HG02798 (cell line): ENCODE data around the gene SOX21.
"Not testable (repeated sequence)": the region's sequence is repeated elsewhere in the genome, so short reads cannot be mapped to it uniquely, and the experiment has no call there.

Source experiments
- ATAC-seq: cut with Tn5 transposase; IDR thresholded peaks from one replicate; pipeline ENCODE4 v1.9.1; 2021; ENCODE audit warnings: mild to moderate bottlenecking; ENCODE audit not compliant: unreplicated experiment, poor library complexity

SOX21 gene

DNA sequence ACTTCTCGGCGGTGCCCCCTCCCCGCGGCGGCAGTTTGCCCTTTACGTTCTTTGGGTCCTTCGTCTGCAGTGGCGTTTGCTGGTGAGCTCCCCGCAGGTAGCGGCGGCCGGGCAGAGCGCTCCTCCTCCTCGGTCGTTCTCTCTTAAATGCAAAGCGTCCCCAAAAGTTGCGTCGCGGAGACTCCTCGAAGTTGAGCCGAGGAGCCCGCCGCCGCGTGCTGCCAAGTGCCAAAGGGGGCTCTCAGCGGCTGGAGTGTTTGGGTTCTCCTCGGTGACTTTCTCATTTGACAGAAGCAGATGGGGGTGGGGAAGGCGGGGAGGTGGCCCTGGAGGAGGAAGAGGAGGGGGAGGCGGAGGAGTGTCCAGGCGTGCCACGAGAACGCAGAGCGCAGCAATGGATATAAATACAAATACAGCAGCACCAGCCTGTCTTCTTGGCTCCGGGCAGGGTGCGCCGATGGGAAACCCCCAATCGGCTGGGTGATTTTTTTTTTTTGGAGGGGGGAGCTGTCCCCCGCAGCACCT, at the start of gene SOX21:
Gene SOX21, minus strand, starts transcription at position 259 of the 525 bp plus-strand sequence. CDS start 496 bp downstream, outside the sequence.
- ATAC-seq = no peak

DNA sequence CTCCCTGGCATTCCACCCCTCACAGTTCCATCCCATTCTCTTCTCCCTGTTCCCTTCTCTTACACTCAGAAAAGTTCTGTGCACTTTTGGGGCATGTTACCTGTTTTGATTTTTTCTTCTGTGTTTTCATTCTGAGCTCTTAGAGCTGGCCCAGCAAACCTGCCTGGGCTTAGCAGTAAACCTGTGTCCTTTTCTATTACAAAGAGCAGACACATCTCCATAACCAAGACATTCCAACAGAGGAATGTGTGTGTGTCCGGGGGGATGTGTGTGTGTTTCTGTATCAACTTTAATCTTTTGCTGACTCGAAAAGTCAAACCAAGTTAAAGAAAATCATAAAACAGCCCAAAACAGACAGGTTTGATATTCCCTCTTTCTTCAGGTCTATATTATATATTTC, 49.1 kb upstream of the SOX21 start:
- ATAC-seq = no peak

DNA sequence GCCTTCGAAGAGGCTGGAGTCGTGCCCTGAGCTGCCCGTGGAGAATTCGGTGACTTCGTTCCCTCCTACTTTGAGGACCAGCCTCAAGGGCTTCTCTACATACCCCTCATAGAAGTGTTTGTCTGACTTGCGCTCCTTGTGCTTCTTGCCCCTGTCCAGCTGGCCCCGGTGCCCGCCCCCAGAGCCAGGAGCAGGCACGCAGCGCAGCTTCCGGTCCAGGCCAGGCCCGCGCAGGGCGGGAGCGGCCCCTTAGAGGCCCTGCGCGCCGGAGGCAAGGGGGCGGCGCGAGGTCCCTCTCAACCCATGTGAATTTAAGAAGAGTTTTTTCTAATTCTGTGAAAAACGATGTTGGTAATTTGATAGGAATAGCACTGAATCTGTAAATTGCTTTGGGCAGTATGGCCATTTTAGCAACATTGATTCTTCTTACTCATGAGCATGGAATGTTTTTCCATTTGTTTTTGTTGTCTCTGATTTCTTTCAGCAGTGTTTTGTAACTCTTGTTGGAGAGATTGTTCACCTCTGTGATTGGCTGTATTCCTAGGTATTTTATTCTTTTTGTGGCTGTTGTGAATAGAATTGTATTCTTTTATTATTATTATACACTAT, 46.9 kb upstream of the SOX21 start:
- ATAC-seq = no peak

DNA sequence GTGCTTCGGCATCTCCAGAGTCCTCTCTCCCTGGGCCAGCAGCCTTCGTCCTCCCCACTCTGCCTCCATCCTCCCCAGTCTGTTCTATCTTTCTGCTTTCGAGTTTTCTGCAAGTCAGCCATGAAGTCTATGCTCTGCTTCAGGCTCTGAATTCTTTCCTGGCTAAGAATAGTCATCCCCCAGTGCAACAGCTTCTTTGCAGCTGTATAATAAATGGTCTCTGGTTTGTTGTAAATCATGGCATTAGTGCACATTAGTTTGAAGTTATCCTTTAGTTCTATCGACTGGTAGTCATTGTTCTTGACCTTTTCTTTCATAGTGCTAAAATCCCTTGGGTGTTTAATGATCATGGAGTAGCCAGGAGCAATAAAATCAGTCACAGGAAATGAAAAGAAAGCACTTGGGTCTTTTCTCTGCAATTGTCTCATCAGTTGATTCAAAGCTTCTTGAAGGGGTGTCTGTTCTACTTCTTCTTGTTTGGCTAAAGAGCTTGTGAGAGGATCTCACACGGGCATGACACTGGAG, 46.2 kb upstream of the SOX21 start:
- ATAC-seq = no peak

DNA sequence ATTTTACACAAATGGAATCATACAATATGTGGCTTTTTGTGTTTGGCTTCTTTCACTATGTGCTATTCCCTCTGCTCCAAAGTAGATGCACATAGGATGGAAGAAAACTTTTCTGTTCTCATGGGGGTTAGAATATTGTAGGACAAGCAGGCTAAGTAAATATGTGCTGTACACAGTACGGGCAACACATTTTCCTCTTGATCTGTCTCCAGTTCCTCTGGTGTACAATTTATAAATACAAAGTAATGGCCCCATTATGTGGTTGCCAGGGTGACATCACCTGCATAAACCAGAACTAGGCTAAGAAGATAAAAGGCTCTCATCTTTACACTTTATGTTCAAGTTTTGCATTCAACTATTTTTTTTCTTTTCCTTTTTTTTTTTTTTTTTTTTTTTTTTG, 41.0 kb upstream of the SOX21 start:
- ATAC-seq = no peak

DNA sequence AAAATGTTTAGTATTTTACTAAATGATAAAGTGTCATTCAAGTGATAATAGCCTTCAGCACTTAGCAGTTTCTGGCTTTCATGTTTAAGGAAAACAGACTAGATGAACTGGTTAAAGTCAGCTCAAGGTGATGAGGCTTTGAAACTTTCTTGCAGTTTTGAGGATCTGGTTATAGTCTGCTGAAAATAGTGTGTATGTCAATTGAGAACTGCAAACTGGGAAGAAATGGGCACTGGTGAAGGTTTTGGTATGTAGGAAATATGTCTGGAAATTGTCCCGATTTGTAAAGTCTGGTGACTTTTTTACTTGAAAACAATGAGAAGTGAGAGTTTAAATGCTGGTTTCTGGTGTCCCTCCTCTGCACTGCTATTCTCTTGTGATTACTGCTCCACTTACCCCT, 36.8 kb upstream of the SOX21 start:
- no peak for ATAC-seq

DNA sequence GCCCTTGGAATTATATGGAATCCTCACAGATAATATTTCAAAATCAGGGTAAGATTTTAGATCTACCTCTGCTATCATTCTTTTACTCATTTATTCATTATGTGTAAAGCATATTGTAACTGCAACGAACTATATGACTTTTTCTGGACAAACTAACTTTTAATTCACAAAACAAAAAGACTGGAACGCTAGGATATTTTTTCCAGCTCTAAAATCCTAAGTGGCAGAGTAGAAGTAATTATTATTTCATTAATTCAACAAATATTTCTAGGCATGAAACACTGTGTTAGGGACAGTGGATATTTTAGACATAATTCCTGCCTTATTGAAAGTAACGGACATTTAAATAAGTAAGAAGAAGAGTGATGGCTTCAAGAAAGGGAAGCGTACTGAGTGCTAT, 26.9 kb upstream of the SOX21 start:
- ATAC-seq = no peak

DNA sequence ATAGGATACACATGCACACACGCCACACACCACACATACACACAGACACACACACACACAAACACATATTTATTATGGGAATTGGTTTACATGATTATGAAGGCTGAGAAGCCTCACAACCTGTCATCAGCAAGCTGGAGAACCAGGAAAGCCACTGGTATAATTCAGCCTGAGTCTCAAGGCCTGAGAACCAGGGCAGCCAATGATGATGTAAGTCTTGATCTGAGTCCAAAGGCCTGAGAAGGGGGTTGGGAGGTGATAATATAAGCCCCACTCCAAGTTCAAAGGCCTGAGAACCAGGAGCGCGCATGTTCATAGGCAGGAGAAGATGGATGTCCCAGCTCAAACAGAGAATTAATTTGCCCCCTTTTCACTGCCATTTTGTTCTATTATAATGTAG, 18.7 kb upstream of the SOX21 start:
- ATAC-seq = no peak

DNA sequence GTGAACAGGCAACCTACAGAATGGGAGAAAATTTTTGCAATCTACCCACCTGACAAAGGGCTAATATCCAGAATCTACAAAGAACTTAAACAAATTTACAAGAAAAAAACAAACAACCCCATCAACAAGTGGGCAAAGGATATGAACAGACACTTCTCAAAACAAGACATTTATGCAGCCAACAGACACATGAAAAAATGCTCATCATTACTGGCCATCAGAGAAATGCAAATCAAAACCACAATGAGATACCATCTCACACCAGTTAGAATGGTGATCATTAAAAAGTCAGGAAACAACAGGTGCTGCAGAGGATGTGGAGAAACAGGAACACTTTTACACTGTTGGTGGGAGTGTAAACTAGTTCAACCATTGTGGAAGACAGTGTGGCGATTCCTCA, 17.6 kb upstream of the SOX21 start:
- not testable (repeated sequence) for ATAC-seq

DNA sequence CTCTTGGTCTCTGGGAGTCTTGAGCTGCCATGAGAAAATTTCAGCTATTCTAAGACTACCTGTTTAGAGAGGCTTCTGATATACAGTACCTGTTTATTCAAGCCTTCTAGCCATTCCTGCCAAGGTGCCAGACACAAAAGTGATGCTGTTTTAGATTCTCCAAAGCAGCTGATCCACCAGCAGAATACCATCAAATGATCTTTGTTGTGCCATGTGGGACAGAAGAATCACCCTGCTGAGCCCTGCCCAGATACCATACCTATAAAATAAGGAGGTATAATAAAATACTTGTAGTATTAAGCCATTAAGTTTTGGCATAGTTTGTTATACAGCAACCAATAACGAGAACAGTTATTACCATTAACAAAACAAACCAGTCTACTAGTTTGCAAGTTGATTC, 14.1 kb upstream of the SOX21 start:
- ATAC-seq = no peak

DNA sequence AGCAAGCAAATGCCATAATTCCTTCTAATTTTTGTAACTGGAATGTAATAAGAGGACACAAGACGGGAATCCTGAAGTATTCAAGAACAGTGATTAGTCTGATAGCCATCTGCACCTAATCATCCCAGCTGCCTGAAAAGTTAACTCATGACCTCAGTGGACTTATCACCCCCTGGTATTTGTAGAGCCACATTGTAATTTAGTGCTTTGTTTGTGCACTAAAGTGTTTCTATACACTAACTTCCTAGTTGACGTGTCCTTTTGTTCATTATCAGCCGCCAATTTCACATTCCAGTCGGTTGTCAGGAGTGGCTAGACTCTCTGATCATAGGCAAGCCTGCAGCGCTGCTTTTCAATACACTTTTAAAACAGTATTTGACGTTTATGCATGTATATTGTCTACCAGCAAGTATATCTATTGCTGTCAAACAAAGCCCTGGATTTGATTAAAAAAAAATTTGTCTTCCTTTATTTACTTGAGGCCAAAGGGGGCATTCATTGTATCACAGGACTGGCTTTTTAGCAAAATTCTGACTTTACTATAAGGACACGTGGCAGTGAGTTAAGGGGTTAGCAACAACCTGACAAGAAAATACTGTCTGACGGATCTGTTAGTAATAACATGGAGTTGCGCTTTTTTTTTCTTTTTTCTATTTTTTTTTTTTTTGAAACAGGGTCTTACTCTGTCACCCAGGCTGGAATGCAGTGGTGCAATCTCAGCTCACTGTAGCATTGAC, 10.4 kb upstream of the SOX21 start:
- ATAC-seq = no peak

DNA sequence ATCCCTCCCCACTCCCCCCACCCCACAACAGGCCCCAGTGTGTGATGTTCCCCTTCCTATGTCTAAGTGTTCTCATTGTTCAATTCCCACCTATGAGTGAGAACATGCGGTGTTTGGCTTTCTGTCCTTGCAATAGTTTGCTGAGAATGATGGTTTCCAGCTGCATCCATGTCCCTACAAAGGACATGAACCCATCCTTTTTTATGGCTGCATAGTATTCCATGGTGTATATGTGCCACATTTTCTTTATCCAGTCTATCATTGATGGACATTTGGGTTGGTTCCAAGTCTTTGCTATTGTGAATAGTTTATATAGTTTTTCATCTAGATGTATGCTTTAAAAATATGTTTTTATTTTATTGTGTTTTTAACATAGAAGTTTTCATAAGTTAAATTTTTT, 6.4 kb upstream of the SOX21 start:
- not testable (repeated sequence) for ATAC-seq

DNA sequence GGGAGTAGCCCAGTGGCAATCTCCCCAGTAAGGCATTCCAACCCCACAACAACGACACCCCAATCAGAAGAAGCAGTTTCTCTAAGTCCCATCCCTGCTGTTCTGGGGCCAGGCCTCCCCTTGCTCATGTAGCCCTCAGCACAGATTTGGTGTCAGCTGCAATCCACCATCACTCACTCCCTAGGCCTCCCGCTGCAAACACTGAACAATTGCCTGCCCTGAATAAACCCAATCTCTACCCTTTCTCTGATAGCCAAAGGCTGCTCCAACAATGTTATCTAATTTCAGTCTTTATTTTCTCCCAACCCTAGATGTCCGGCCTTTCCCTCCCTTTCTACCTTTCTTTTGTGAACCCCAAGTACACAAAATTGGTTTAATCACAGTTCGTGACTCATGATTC, 5.6 kb upstream of the SOX21 start:
- ATAC-seq = no peak

DNA sequence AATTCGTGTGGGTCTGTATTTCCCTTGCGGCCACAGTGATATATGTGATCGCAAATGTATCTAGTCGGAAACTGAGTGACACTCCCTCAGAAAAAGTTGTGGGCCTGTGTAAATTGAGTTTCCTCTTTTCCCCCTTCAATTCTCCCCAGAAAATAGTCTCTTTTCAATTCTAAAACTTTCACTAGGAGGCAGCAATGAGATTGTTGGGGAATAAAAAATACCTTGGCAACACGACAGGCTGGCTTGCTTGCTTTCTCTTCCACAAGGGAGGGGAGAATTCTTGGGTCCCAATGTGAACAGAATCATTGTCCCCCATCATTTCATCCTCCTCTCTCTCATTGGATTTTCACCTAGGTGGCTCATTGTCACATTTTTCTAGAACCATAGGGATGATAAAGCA, 3.7 kb upstream of the SOX21 start:
- no peak for ATAC-seq

DNA sequence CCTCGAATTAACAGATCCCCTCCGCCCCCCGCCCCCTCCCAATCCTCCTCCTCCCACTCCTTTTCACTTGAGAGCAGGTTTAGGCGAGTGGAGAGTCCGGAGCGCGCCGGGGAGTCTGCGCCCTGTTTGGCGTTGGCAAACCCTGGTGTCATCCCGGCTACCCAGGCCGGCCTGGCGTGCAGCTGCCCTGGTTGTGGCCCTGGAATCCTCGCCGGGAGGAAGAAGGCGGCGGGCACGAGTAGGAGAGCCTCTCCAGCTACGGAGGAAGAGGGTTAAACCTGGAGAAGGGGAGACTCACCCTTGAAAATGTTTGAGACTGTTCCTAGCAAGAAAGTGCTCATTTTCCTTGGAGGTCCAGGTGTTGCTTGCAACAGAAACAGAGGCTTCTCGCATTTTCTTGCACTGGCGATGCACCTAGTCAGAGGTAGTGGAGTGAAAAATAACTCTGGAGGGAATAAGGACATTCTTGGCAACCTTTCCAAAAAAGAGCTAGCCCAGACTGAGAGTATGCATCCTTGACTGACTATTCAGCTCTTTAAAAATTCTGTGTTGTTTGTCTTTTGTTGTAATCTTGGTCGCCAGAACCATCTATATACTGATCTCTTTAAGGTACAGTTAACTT, 1.3 kb upstream of the SOX21 start:
- ATAC-seq = no peak

DNA sequence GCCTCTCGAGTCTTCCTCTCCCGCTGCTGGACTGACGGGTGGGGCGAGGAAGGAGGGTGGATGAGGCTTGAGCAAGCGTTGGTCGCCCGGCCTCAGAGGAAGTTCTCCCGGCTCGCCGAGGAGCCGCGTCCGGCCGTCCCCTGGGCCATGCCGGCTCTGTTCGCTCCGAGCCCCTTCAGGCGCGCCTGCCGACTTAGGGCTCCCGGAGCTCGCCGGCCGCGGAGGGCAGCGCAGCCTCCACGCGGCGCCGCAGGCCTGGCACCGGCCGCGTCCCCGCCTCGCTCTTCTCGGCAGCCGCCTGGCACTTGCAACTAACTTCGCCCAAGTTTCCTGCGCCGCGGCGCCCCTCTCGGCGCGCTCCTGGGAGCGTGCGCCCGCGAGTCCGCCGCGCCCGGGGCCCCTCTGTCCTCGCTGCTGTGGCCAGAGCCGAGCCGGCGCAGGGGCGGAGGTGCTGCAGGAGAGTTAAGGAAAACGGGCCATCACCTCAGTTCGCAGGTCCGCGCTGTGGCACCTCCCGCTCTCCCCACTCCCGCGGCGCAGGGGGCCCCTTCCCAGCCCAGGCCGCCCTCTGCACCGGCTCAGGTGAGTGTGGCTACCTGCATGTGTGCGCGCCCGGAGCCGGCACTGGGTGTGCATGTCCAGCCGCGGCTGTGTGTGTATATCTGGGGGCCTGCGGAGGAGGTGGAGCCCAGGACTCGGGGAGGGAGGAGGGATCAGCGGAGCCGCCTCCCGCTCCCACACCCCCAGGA, 641 bp upstream of the SOX21 start:
- no peak for ATAC-seq

DNA sequence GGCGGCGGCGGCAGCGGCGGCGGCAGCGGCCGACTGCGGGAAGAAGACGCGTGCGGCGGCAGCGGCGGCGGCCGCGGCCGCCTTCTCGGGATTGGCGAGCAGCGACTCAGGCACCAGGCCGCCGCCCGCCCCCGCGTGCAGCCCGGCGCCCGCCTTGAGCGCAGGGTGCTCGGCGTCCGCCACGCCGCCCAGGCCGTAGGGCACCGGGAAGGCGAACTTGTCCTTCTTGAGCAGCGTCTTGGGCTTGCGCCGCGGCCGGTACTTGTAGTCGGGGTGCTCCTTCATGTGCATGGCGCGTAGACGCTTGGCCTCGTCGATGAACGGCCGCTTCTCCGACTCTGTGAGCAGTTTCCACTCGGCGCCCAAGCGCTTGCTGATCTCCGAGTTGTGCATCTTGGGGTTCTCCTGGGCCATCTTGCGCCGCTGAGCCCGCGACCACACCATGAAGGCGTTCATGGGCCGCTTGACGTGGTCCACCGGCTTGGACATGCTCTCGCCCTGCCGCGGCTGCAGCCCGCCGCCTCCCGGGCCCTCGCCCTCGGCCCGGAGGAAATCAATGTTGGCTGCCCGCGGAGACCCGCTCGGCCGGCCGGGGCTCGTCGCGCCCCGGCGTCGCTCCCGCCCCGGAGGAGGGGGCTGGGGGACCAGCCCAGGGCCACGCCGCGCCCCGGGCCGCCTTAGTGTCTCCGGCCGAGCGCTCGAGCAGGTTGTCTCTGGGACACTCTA, 621 bp downstream of the SOX21 start:
- ATAC-seq = peak; percentile 18

DNA sequence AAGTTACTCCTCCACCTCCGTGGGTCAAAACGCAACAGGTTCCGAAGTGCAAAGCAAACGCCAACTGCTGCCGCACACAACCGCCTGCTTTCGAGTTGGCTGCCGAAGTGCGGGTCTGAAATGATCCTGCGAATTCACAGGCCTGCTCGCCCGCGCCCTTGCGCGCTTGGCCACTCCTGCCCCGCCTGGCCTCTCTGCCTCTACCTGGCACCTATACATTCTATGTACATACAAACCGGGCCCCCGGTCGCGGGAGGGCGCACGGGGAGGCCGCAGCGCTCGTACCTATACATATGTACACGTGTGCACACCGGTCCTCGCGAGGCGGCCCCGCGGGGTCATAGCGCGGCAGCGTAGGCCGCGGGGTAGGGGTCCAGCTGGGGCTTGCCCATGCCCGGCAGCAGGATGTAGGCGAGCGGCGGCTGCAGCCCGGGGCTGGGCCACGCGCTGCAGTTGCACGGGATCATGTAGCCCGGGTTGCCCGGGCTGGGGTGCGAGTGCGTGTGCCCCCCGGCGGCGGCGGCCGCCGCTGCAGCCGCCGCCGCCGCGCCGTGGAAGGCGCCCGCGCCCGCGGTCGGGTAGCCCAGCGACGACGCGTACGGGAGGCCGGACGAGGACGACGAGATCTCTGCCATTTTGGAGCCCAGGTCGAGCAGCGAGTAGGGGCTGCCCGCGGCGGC, 1.3 kb downstream of the SOX21 start:
- ATAC-seq = peak; percentile 73

DNA sequence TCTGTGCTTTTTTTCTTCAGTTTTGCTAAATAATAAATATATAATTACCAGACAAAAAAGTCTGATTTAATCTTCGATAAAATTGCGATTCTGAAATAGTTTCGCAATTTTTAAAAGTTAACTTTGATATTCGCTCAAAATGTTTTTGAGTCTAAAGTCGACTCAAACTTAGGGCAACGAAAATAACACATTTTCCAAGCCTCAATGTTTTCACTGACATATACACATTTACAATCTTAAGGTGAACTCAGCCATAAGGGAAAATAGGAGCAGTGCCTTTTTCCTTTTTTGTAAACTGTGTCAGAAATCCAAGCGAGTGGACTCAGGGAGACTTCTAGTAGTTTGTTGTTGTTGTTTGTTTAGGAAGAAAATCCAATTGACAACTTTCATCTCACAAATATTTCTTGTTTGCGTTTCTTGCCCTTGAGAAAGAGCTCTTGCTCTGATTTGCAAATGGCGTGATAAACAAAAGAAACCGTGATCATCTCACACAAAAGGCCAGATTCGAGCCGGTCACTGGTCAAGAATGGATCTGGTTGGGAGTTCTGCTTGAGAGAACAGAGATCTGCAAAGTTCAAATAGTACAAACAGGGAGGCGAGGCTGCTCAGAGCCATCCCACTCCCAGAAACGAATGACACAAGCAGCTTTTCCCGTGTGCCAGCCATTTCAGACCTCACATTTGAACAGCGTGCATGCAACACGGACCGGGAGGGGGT, 2.1 kb downstream of the SOX21 start:
- ATAC-seq = no peak
